ENCODE measurements around the gene RYK.

- TF ChIP-seq TCF7 (CRISPR knock-in tag; IDR thresholded peaks at IDR 0.05; ENCODE audit: low read depth): no peak
- no peak for TF ChIP-seq CTCF (IDR thresholded peaks at IDR 0.05)
- no peak for TF ChIP-seq USF2 (CRISPR knock-in tag; IDR thresholded peaks at IDR 0.05)
Measured at GRCh38 chr3:134132961-134133360, 117.7 kb downstream of the RYK start.
